ENCODE data around the gene GIPC3.
"Not testable (repeated sequence)": the region's sequence is repeated elsewhere in the genome, so short reads cannot be mapped to it uniquely, and the experiment has no call there.

Gene GIPC3

GRCh38 chr19:3551792-3552095 is 33.5 kb upstream of the GIPC3 start:
- no peak for DNase-seq

GRCh38 chr19:3554254-3555083 is 30.8 kb upstream of the GIPC3 start:
- DNase-seq, result peak; percentile 61

GRCh38 chr19:3555653-3556422 is 29.4 kb upstream of the GIPC3 start:
- DNase-seq, result no peak

- DNase-seq, result no peak
Measured at GRCh38 chr19:3556423-3556977, 28.8 kb upstream of the GIPC3 start.

GRCh38 chr19:3556978-3557460 is 28.3 kb upstream of the GIPC3 start:
- DNase-seq, result peak; percentile 66

GRCh38 chr19:3557461-3558248 is 27.6 kb upstream of the GIPC3 start, which contains the start of gene MFSD12:
MFSD12 (minus strand) TSS chr19:3557586; CDS start chr19:3557403, 183 bp downstream.
- DNase-seq, result peak; percentile 91

- no peak for DNase-seq
Measured at GRCh38 chr19:3563709-3564524, 21.4 kb upstream of the GIPC3 start.

GRCh38 chr19:3565139-3565538 is 20.1 kb upstream of the GIPC3 start:
- no peak for DNase-seq

GRCh38 chr19:3570042-3570441 is 15.2 kb upstream of the GIPC3 start:
- not testable (repeated sequence) for DNase-seq

GRCh38 chr19:3570606-3571011 is 14.7 kb upstream of the GIPC3 start:
- DNase-seq, result no peak

- peak; percentile 100 for DNase-seq
Measured at GRCh38 chr19:3572132-3572854, 13.0 kb upstream of the GIPC3 start.

- DNase-seq, result no peak
Measured at GRCh38 chr19:3572855-3573161, 12.5 kb upstream of the GIPC3 start, which contains the start of gene HMG20B. HMG20B (plus strand) TSS chr19:3572944; CDS start chr19:3573310, 366 bp downstream.

GRCh38 chr19:3573162-3573857 is 12.0 kb upstream of the GIPC3 start:
- DNase-seq, result no peak

- DNase-seq, result peak; percentile 93
Measured at GRCh38 chr19:3573858-3574637, 11.2 kb upstream of the GIPC3 start.

- no peak for DNase-seq
Measured at GRCh38 chr19:3575260-3575741, 10.0 kb upstream of the GIPC3 start.

- no peak for DNase-seq
Measured at GRCh38 chr19:3575949-3576673, 9.2 kb upstream of the GIPC3 start.

GRCh38 chr19:3576696-3577443 is 8.4 kb upstream of the GIPC3 start:
- no peak for DNase-seq

GRCh38 chr19:3577723-3578344 is 7.4 kb upstream of the GIPC3 start:
- no peak for DNase-seq
